HCT116 (cell line): ENCODE measurements around the gene MAPKAP1. TPM values are rescaled to one million over a fixed set of nuclear protein-coding genes. Genes with fewer than 3 reads are reported as not detected.

Source experiments
- ATAC-seq: fragments of 200-7000 bp; cut with Tn5 transposase; 2 replicates; pipeline ENCODE4 v1.9.1; 2020; ENCODE audit warnings: mild to moderate bottlenecking, moderate library complexity
- BruUV-seq: library from RNA; stranded (reverse); fragments of 400-500 nt; replicated peaks from 2 replicates; lab custom pipeline; 2021; lab: Mats Ljungman, UMichigan
- CTCF ChIA-PET: fragments of 300-600 bp; sonication (Branson Sonifier 250); formaldehyde crosslinking; loops from one replicate; lab custom pipeline; 2021; ENCODE audit warnings: antibody characterized with exemption; lab: Charles Lee
- POLR2A ChIA-PET: fragments of 300-600, 350-600 bp; sonication (Branson Sonifier 250); formaldehyde crosslinking; loops from one replicate; lab custom pipeline; 2021; ENCODE audit warnings: antibody characterized with exemption; lab: Charles Lee
- RAD21 ChIA-PET, 2 experiments: fragments of 300-600 bp; sonication (Branson Sonifier 250); formaldehyde crosslinking; loops; one replicate each; lab custom pipeline; 2023; ENCODE audit warnings: low total read pairs in 2 of 2; ENCODE audit not compliant: uncharacterized antibody in 2 of 2, unreplicated experiment in 2 of 2, low non-redundant PET in 1 of 2; lab: Charles Lee
- DNase-seq: peaks from one replicate; pipeline ENCODE4 v3.0.0-alpha.2; 2010; ENCODE audit warnings: low read depth, low spot score
- H2AFZ ChIP-seq: fragments of 200-600 bp; shearing (Covaris generic), sonication (generic); 2 replicates; pipeline ENCODE4 v1.6.1; 2017; ENCODE audit warnings: low read depth, mixed run types, mixed read lengths, antibody characterized with exemption, low read length; ENCODE audit not compliant: poor library complexity, severe bottlenecking
- H3K27ac ChIP-seq: 2 replicates; pipeline ENCODE4 v1.5.1; 2012; ENCODE audit warnings: low read depth, low read length
- H3K27me3 ChIP-seq: fragments of 200-600 bp; sonication (generic); 2 replicates; pipeline ENCODE4 v1.6.1; 2016; ENCODE audit warnings: mixed run types, low read length, mixed read lengths; ENCODE audit not compliant: insufficient read depth
- H3K36me3 ChIP-seq, 2 experiments: fragments of 200-500 bp in 1 of 2; fragments of 200-600 bp in 1 of 2; sonication (Bioruptor generic) in 1 of 2; sonication (generic) in 1 of 2; 2 replicates each; pipeline versions ENCODE4 v1.5.1 to v1.6.1; 2014 to 2016; ENCODE audit warnings: low read length in 2 of 2, inconsistent platforms in 1 of 2, mixed read lengths in 1 of 2, mixed run types in 1 of 2; ENCODE audit not compliant: insufficient read depth in 2 of 2, control insufficient read depth in 1 of 2
- H3K4me1 ChIP-seq, 2 experiments: fragments of 200-600 bp in 1 of 2; sonication (generic) in 1 of 2; 2 replicates each; pipeline versions ENCODE4 v1.5.1 to v1.6.1; 2012 to 2017; ENCODE audit warnings: low read length in 2 of 2, inconsistent platforms in 1 of 2, mild to moderate bottlenecking in 1 of 2, mixed read lengths in 1 of 2, mixed run types in 1 of 2, moderate library complexity in 1 of 2; ENCODE audit not compliant: insufficient read depth in 2 of 2, control insufficient read depth in 1 of 2
- H3K4me2 ChIP-seq: fragments of 200-600 bp; sonication (generic); 2 replicates; pipeline ENCODE4 v1.6.1; 2017; ENCODE audit warnings: mixed run types, low read length, mixed read lengths
- H3K4me3 ChIP-seq, 2 experiments: fragments of 200-600 bp in 1 of 2; sonication (generic) in 1 of 2; replicated peaks in 1 of 2; 2 replicates each; pipeline ENCODE4 v1.5.1; 2011 to 2016; ENCODE audit warnings: low read length in 2 of 2, control low read depth in 1 of 2, low read depth in 1 of 2, mild to moderate bottlenecking in 1 of 2, mixed read lengths in 1 of 2, mixed run types in 1 of 2
- H3K79me2 ChIP-seq: fragments of 200-600 bp; sonication (generic); 2 replicates; pipeline ENCODE4 v1.6.1; 2017; ENCODE audit warnings: mild to moderate bottlenecking, mixed run types, low read length, moderate library complexity, mixed read lengths; ENCODE audit not compliant: insufficient read depth
- H3K9ac ChIP-seq: fragments of 200-600 bp; sonication (generic); 2 replicates; pipeline ENCODE4 v1.6.1; 2016; ENCODE audit warnings: low read length, mixed read lengths
- H3K9me2 ChIP-seq: fragments of 200-600 bp; sonication (generic), shearing (Covaris generic); 2 replicates; pipeline ENCODE4 v1.6.1; 2017; ENCODE audit warnings: mixed run types, mild to moderate bottlenecking, moderate library complexity; ENCODE audit not compliant: insufficient read depth
- H3K9me3 ChIP-seq, 2 experiments: fragments of 200-500 bp in 1 of 2; fragments of 200-600 bp in 1 of 2; sonication (Bioruptor generic) in 1 of 2; sonication (generic) in 1 of 2; 2 replicates each; pipeline ENCODE4 v1.6.1; 2014 to 2017; ENCODE audit warnings: low read length in 2 of 2, mixed read lengths in 2 of 2, inconsistent platforms in 1 of 2, low read depth in 1 of 2, mild to moderate bottlenecking in 1 of 2, mixed run types in 1 of 2, moderate library complexity in 1 of 2; ENCODE audit not compliant: control insufficient read depth in 1 of 2, insufficient read depth in 1 of 2
- H4K20me1 ChIP-seq: fragments of 200-600 bp; sonication (generic), shearing (Covaris generic); 2 replicates; pipeline ENCODE4 v1.6.1; 2017; ENCODE audit warnings: mixed run types, mild to moderate bottlenecking, moderate library complexity; ENCODE audit not compliant: insufficient read depth
- ATF3 ChIP-seq: IDR thresholded peaks from 2 replicates; pipeline ENCODE4 v1.6.1; 2012
- CBX3 ChIP-seq: IDR thresholded peaks from 2 replicates; pipeline ENCODE4 v1.6.1; 2012; ENCODE audit warnings: low read depth
- CEBPB ChIP-seq: IDR thresholded peaks from 2 replicates; pipeline ENCODE4 v1.6.1; 2012; ENCODE audit warnings: low read depth
- CTCF ChIP-seq, 3 experiments: fragments of 200-600 bp in 1 of 3; sonication (generic) in 1 of 3; IDR thresholded peaks in 2 of 3; conservative IDR thresholded peaks in 1 of 3; 2 replicates each; pipeline ENCODE4 v1.5.1; 2012 to 2017; ENCODE audit warnings: low read depth in 2 of 3, low read length in 2 of 3, antibody characterized with exemption in 1 of 3, borderline replicate concordance in 1 of 3, control low read depth in 1 of 3, mild to moderate bottlenecking in 1 of 3, mixed read lengths in 1 of 3, mixed run types in 1 of 3, moderate library complexity in 1 of 3; ENCODE audit not compliant: insufficient read depth in 1 of 3
- EZH2phosphoT487 ChIP-seq: fragments of 200-600 bp; IDR thresholded peaks from 2 replicates; pipeline ENCODE4 v1.6.1; 2018; ENCODE audit warnings: antibody characterized with exemption, borderline replicate concordance
- FOSL1 ChIP-seq: IDR thresholded peaks from 2 replicates; pipeline ENCODE4 v1.6.1; 2012; ENCODE audit warnings: low read depth
- JUND ChIP-seq: IDR thresholded peaks from 2 replicates; pipeline ENCODE4 v1.6.1; 2012
- MAX ChIP-seq: IDR thresholded peaks from 2 replicates; pipeline ENCODE4 v1.6.1; 2012
- RAD21 ChIP-seq: IDR thresholded peaks from 2 replicates; pipeline ENCODE4 v1.6.1; 2012; ENCODE audit warnings: low read depth, mild to moderate bottlenecking
- REST ChIP-seq: IDR thresholded peaks from 2 replicates; pipeline ENCODE4 v1.6.1; 2012; ENCODE audit warnings: low read depth
- SIN3A ChIP-seq: IDR thresholded peaks from 2 replicates; pipeline ENCODE4 v1.6.1; 2012; ENCODE audit warnings: low read depth
- SRF ChIP-seq: IDR thresholded peaks from 2 replicates; pipeline ENCODE4 v1.6.1; 2012; ENCODE audit warnings: low read depth
- ZBTB33 ChIP-seq: IDR thresholded peaks from 2 replicates; pipeline ENCODE4 v1.6.1; 2011; ENCODE audit warnings: mild to moderate bottlenecking, low read length, moderate library complexity; ENCODE audit not compliant: insufficient replicate concordance; ENCODE audit errors: extremely low read depth
- ZFX ChIP-seq: fragments of 450-650 bp; IDR thresholded peaks from 2 replicates; pipeline ENCODE4 v1.6.1; 2017
- intact Hi-C: fragments of 100-400 bp; cut with micrococcal nuclease; formaldehyde crosslinking; loops from 2 replicates; pipeline ENCODE4 v1.10.0; 2022
- total RNA-seq: library from RNA; stranded (reverse); gene quantifications from one replicate; pipeline ENCODE4 v1.2.1, GENCODE V29; 2021; ENCODE audit not compliant: unreplicated experiment

Gene MAPKAP1
- total RNA-seq, 1 experiment from 2014 or later, result 72.5 TPM

GRCh38 chr9:125433461-125434011 lies 273.5 kb downstream of the MAPKAP1 start (continued):
- no peak for TF ChIP-seq ZBTB33

GRCh38 chr9:125432715-125433385 lies 274.2 kb downstream of the MAPKAP1 start:
- H2AFZ ChIP-seq, result no peak overlapping the region
- no peak for DNase-seq
- intact Hi-C loops, result no loop called here
- no peak overlapping the region for H3K9ac ChIP-seq
- ChIA-PET CTCF (no interaction called here), POLR2A (no interaction called here), RAD21 (no interaction called here)
- H3K27ac ChIP-seq, result no peak overlapping the region
- no peak overlapping the region for H3K4me3 ChIP-seq
- no peaks in the 10 kb centered on the region for H4K20me1 ChIP-seq
- no peak overlapping the region for H3K4me2 ChIP-seq
- no peaks in the 10 kb centered on the region for H3K9me2 ChIP-seq
- no peaks in the 10 kb centered on the region for H3K9me3 ChIP-seq
- BruUV-seq, result no TSS peak
- peaks cover under 1 to 7% of the 10 kb centered on the region in 2 experiments; a peak in 3 of 4 replicates for H3K4me1 ChIP-seq
- H3K79me2 ChIP-seq, result no peaks in the 10 kb centered on the region
- no peak for ATAC-seq
- no peaks in the 10 kb centered on the region for H3K36me3 ChIP-seq
- H3K27me3 ChIP-seq, result no peaks in the 10 kb centered on the region
- TF ChIP-seq CEBPB (no peak), EZH2phosphoT487 (no peak), RAD21 (no peak), SIN3A (no peak), ZBTB33 (no peak), CBX3 (no peak), CTCF (IDR thresholded peaks at IDR 0.05 in 2 of 3, conservative IDR thresholded peaks at IDR 0.05 in 1 of 3; ENCODE audit: borderline replicate concordance in 1 of 3, insufficient read depth in 1 of 3, low read depth in 2 of 3, low read length in 2 of 3) (no peak), SRF (no peak), REST (no peak), ATF3 (no peak), JUND (no peak), MAX (no peak), ZFX (no peak), FOSL1 (no peak)
